ENCODE results near the gene MACC1. TPM values are rescaled to one million over a fixed set of nuclear protein-coding genes. Genes with fewer than 3 reads are reported as not detected.

MACC1 gene
- total RNA-seq, 1 donor from 2014 or later = 24.7 TPM

GRCh38 chr7:20183086-20183485 lies 34.1 kb downstream of the MACC1 start:
- TF ChIP-seq, protein P1, sequence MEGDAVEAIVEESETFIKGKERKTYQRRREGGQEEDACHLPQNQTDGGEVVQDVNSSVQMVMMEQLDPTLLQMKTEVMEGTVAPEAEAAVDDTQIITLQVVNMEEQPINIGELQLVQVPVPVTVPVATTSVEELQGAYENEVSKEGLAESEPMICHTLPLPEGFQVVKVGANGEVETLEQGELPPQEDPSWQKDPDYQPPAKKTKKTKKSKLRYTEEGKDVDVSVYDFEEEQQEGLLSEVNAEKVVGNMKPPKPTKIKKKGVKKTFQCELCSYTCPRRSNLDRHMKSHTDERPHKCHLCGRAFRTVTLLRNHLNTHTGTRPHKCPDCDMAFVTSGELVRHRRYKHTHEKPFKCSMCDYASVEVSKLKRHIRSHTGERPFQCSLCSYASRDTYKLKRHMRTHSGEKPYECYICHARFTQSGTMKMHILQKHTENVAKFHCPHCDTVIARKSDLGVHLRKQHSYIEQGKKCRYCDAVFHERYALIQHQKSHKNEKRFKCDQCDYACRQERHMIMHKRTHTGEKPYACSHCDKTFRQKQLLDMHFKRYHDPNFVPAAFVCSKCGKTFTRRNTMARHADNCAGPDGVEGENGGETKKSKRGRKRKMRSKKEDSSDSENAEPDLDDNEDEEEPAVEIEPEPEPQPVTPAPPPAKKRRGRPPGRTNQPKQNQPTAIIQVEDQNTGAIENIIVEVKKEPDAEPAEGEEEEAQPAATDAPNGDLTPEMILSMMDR (IDR thresholded peaks at IDR 0.05) = no peak
- ATAC-seq = no peak
- intact Hi-C loops (cut with DNase I) = no loop called here

GRCh38 chr7:20176578-20177242 lies 40.5 kb downstream of the MACC1 start:
- no peaks in the 10 kb centered on the region for H3K27me3 ChIP-seq (ENCODE audit: low read depth)
- H3K27ac ChIP-seq = no peak overlapping the region
- intact Hi-C loops (cut with DNase I) = no loop called here
- no peaks in the 10 kb centered on the region for H3K4me1 ChIP-seq
- TF ChIP-seq, protein P1 (IDR thresholded peaks at IDR 0.05) = no peak
- H3K4me3 ChIP-seq = no peak overlapping the region
- DNase-seq (no peak), ATAC-seq (no peak)
- H3K9me3 ChIP-seq = no peaks in the 10 kb centered on the region
- H3K36me3 ChIP-seq = no peaks in the 10 kb centered on the region

More at GRCh38 chr7:20183086-20183485, 34.1 kb downstream of the MACC1 start:
- H3K4me1 ChIP-seq = no peaks in the 10 kb centered on the region
- no peaks in the 10 kb centered on the region for H3K36me3 ChIP-seq
- no peaks in the 10 kb centered on the region for H3K27me3 ChIP-seq (ENCODE audit: low read depth)
- no peaks in the 10 kb centered on the region for H3K9me3 ChIP-seq
- no peak overlapping the region for H3K27ac ChIP-seq
- no peak for DNase-seq
- no peak overlapping the region for H3K4me3 ChIP-seq

- intact Hi-C loops (cut with DNase I) = no loop called here
- Histone ChIP-seq H3K4me1 (no peaks in the 10 kb centered on the region), H3K27ac (no peak overlapping the region), H3K4me3 (no peak overlapping the region), H3K27me3 (ENCODE audit: low read depth) (no peaks in the 10 kb centered on the region), H3K36me3 (no peaks in the 10 kb centered on the region), H3K9me3 (no peaks in the 10 kb centered on the region)
- ATAC-seq (no peak), DNase-seq (no peak)
- TF ChIP-seq, protein P1 (IDR thresholded peaks at IDR 0.05) = no peak
Observed at GRCh38 chr7:20173828-20174227, 43.4 kb downstream of the MACC1 start.

GRCh38 chr7:20172736-20173334 lies 44.3 kb downstream of the MACC1 start:
- H3K36me3 ChIP-seq = no peaks in the 10 kb centered on the region
- no peaks in the 10 kb centered on the region for H3K4me1 ChIP-seq
- H3K27ac ChIP-seq = no peak overlapping the region
- H3K27me3 ChIP-seq (ENCODE audit: low read depth) = no peaks in the 10 kb centered on the region
- peak; percentile 60 to 71 for ATAC-seq
- H3K9me3 ChIP-seq = no peaks in the 10 kb centered on the region
- TF ChIP-seq, protein P1 (IDR thresholded peaks at IDR 0.05) = peak; percentile 26
- DNase-seq = peak; percentile 48
- intact Hi-C loops (cut with DNase I) = no loop called here
- H3K4me3 ChIP-seq = no peak overlapping the region

- intact Hi-C loops (cut with DNase I) = no loop called here
- DNase-seq = no peak
- Histone ChIP-seq H3K4me3 (no peak overlapping the region), H3K9me3 (no peaks in the 10 kb centered on the region), H3K27me3 (ENCODE audit: low read depth) (no peaks in the 10 kb centered on the region), H3K4me1 (no peaks in the 10 kb centered on the region), H3K36me3 (no peaks in the 10 kb centered on the region), H3K27ac (no peak overlapping the region)
- no peak for ATAC-seq
- TF ChIP-seq, protein P1 (IDR thresholded peaks at IDR 0.05) = no peak
Observed at GRCh38 chr7:20170633-20171032, 46.6 kb downstream of the MACC1 start.

All from lower lobe of right lung (tissue), 2 donors.